Pancreas (tissue), 10 donors: ENCODE measurements around the gene RRM2. TPM values are rescaled to one million over a fixed set of nuclear protein-coding genes. Genes with fewer than 3 reads are reported as not detected.

ENCODE experiments used
- ATAC-seq, 4 donors: fragments of 200-7000 bp; cut with Tn5 transposase; one replicate each; pipeline versions ENCODE4 v1.8.0 to v1.9.1; 2020; ENCODE audit warnings: mild to moderate bottlenecking in 4 of 4, moderate library complexity in 4 of 4
- DNase-seq, 6 donors: peaks; one replicate each; pipeline ENCODE4 v3.0.0-alpha.2; 2020
- FAIRE-seq: peaks from 2 replicates; lab custom pipeline; 2012; peaks lifted over from hg19 to GRCh38; lab: Jason Lieb, UNC
- H3K27ac ChIP-seq, 4 donors: fragments of 200-600 bp; sonication (generic); 1 replicate in 3 of 4; 2 replicates in 1 of 4; pipeline versions ENCODE4 v1.5.0 to v1.8.0; 2020
- H3K27me3 ChIP-seq, 4 donors: fragments of 200-600 bp; one replicate each; pipeline ENCODE4 v1.8.0; 2021
- H3K36me3 ChIP-seq, 3 donors: fragments of 200-600 bp; sonication (generic) in 1 of 3; one replicate each; pipeline versions ENCODE4 v1.5.0 to v1.8.0; 2020 to 2021
- H3K4me1 ChIP-seq, 3 donors: fragments of 200-600 bp; one replicate each; pipeline ENCODE4 v1.8.0; 2021
- H3K4me3 ChIP-seq, 4 donors: fragments of 200-600 bp; sonication (generic) in 2 of 4; one replicate each; pipeline versions ENCODE4 v1.5.0 to v1.8.0; 2020 to 2021
- H3K9me3 ChIP-seq, 4 donors: fragments of 200-600 bp; one replicate each; pipeline ENCODE4 v1.8.0; 2021
- CTCF ChIP-seq, 4 donors: fragments of 200-600 bp; sonication (generic) in 3 of 4; IDR thresholded peaks; one replicate each; pipeline versions ENCODE4 v1.5.0 to v1.8.0; 2021; ENCODE audit warnings: antibody characterized with exemption in 4 of 4
- WGBS, 2 donors: extraction: QIAGEN DNeasy Blood & Tissue Kit; methylation state at CpG; one replicate each; pipeline ENCODE4 v1.1.7; 2013; 5-methylcytosine and 5-hydroxymethylcytosine counted together
- intact Hi-C, 3 donors: fragments of 100-400 bp; cut with DNase I; formaldehyde crosslinking; loops; one replicate each; pipeline versions ENCODE4 v1.11.1 to v1.14.2; 2022
- polyA plus RNA-seq, 2 donors: library from polyadenylated mRNA; stranded (reverse); fragments of 200-250 nt; gene quantifications; one replicate each; pipeline ENCODE4 v1.2.3, GENCODE V29; 2013
- total RNA-seq, 6 donors: library from RNA; stranded (reverse); fragmentation: NEBNext Ultra II Directional in 4 of 6; extraction: Animal tissue kit (Norgen Biotek cat#: 25700) in 4 of 6; gene quantifications; one replicate each; pipeline versions ENCODE4 v1.2.1 to v1.2.4, GENCODE V29; 2021 to 2023
- donor health status: healthy with polysubstance abuse.
- donor health status: DM: no; HTN: no; CAD: no; lungs with moderate emphysema.
- donor health status: DM: no; HTN: no; CAD: no.
- donor health status: control.
- donor health status: control.
- donor health status: Bipolar disorder and iron deficiency.
- donor health status: DM: yes; HTN: yes; CAD: no.
- donor health status: DM: no; HTN: no; CAD: no.
- donor health status: DM: no; HTN: no; CAD: no.
- donor health status: DM: yes; HTN: yes; CAD: no.

The RRM2 gene
- total and polyA plus RNA-seq, 8 donors, result 0.16 to 3.0 (median 1.3) TPM

- H3K36me3 ChIP-seq, result no peaks in the 10 kb centered on the region
- no peak for TF ChIP-seq CTCF (IDR thresholded peaks at IDR 0.05)
- no peak overlapping the region for H3K27ac ChIP-seq
- no peak for FAIRE-seq
- H3K9me3 ChIP-seq, result no peaks in the 10 kb centered on the region
- intact Hi-C loops, result no loop called here
- ATAC-seq, result no peak
- H3K27me3 ChIP-seq, result no peaks in the 10 kb centered on the region
- H3K4me1 ChIP-seq, result no peaks in the 10 kb centered on the region
- no peak overlapping the region for H3K4me3 ChIP-seq
- 87 to 89% methylated on average over 23 of the region's 23 CpGs for WGBS, 2 donors
- DNase-seq, result no peak
These were observed 49.7 kb downstream of the RRM2 start for GRCh38 chr2:10172033-10172871.

GRCh38 chr2:10173258-10174005 lies 50.9 kb downstream of the RRM2 start:
- no peaks in the 10 kb centered on the region for H3K4me1 ChIP-seq
- FAIRE-seq (no peak), ATAC-seq (no peak), DNase-seq (peak in 1 of 6 donors; percentile 44)
- intact Hi-C loops, result no loop called here
- WGBS, 2 donors, result 94 to 97% methylated on average over 22 of the region's 22 CpGs
- H3K27ac ChIP-seq, result no peak overlapping the region
- H3K4me3 ChIP-seq, result no peak overlapping the region
- H3K9me3 ChIP-seq, result no peaks in the 10 kb centered on the region
- no peak for TF ChIP-seq CTCF (IDR thresholded peaks at IDR 0.05)
- H3K36me3 ChIP-seq, result no peaks in the 10 kb centered on the region
- H3K27me3 ChIP-seq, result no peaks in the 10 kb centered on the region

GRCh38 chr2:10174173-10174572 lies 51.6 kb downstream of the RRM2 start:
- TF ChIP-seq CTCF (IDR thresholded peaks at IDR 0.05), result no peak
- intact Hi-C loops, result no loop called here
- Histone ChIP-seq H3K36me3 (no peaks in the 10 kb centered on the region), H3K4me3 (no peak overlapping the region), H3K27ac (no peak overlapping the region), H3K27me3 (no peaks in the 10 kb centered on the region), H3K4me1 (no peaks in the 10 kb centered on the region), H3K9me3 (no peaks in the 10 kb centered on the region)
- 83 to 88% methylated on average over 9 of the region's 9 CpGs for WGBS, 2 donors
- DNase-seq (no peak), FAIRE-seq (no peak), ATAC-seq (no peak)

GRCh38 chr2:10175441-10175840 lies 52.9 kb downstream of the RRM2 start:
- FAIRE-seq (no peak), DNase-seq (no peak)
- TF ChIP-seq CTCF (IDR thresholded peaks at IDR 0.05), result no peak

More at GRCh38 chr2:10175441-10175840, 52.9 kb downstream of the RRM2 start:
- intact Hi-C loops, result no loop called here
- WGBS, 2 donors, result 96 to 98% methylated on average over 10 of the region's 10 CpGs
- Histone ChIP-seq H3K4me3 (no peak overlapping the region), H3K27me3 (no peaks in the 10 kb centered on the region), H3K9me3 (no peaks in the 10 kb centered on the region), H3K36me3 (no peaks in the 10 kb centered on the region), H3K4me1 (no peaks in the 10 kb centered on the region), H3K27ac (no peak overlapping the region)
- ATAC-seq, result no peak
